Nucleus accumbens (tissue), 56 donors: ENCODE data around the gene PLCB1.
A peak's percentile ranks its signal among the peaks of the same experiment; 100 is the strongest.
"Not testable (repeated sequence)": the region's sequence is repeated elsewhere in the genome, so short reads cannot be mapped to it uniquely, and the experiment has no call there.

ENCODE experiments used
- DNase-seq, 56 donors: peaks; one replicate each; lab custom pipeline; 2025; lab: John Stamatoyannopoulos, UW

The PLCB1 gene

DNA sequence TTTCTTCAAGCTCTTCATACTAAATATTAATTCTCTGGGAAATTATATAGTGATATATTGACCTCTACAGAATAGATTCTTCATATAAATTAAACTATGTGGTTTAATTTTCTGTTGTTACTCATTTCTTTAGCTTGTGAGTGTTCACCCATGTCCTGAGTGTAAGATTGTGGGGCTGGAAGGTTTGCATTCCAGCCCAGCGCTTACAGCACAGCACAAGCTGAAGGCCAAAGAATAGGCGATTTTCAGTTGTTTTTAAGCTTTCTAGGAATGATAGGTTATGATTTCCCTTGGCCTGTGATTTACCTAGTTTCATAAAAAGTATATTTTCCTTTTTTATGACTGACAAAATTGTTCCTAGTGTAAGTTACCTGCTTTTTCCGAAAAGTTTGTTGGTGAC lies 194.1 kb downstream of the PLCB1 start:
- no peak for DNase-seq

DNA sequence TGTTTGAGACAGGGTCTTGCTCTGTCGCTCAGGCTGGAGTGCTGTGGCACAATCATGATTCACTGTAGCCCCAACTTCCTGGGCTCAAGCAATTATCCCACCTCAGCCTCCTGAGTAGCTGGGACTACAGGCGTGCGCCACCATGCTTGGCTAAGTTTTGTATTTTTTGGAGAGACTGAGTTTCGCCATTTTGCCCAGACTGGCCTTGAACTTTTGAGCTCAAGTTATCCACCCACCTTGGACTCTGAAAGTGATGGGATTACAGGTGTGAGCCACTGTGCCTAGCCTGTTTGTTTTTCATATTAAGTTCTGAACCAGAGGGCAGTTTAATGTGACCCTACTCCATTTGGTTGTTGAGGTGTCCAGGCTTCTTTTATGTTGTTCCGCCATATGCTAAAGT lies 194.8 kb downstream of the PLCB1 start:
- no peak for DNase-seq

DNA sequence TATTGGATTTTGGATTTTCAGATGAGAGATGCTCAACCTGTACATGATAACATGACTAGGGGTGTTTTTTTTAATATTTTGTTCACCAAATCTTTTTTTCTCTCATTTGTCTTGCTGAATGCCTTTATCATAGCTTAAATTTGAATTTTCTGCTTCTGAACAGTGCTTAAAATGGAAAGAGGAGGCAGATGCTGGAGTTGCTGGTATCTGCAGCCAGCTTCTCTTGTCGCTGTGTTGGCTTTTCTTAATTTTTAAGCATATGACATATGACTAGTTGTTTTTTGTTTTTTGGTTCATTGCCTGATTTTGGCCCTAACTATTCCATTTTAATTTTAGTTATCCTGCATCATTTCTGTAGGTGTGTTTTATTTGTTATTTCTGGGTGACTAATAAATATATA lies 196.1 kb downstream of the PLCB1 start:
- no peak for DNase-seq

DNA sequence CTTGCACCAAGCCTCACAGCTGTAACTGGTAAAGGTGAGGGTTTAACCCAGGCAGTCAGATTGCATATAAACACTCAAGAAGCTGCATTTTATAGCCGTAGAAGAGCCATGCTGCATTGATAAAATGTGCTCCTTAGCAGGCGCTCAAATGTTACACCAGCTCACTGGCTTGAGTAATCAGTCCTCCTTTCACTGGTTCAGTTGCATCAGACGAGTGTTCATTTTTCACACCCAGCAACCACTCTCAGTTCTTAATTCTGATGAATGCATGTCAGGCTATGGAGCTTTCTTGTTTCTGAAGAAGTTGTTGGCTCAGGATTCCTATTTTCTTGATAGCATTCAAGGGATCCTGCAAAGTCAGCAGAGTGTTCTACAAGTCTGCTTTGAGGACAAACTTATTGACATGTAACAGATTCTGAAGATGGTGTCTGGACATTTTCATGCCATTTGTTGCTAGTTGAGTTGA lies 198.3 kb downstream of the PLCB1 start:
- DNase-seq: no peak

DNA sequence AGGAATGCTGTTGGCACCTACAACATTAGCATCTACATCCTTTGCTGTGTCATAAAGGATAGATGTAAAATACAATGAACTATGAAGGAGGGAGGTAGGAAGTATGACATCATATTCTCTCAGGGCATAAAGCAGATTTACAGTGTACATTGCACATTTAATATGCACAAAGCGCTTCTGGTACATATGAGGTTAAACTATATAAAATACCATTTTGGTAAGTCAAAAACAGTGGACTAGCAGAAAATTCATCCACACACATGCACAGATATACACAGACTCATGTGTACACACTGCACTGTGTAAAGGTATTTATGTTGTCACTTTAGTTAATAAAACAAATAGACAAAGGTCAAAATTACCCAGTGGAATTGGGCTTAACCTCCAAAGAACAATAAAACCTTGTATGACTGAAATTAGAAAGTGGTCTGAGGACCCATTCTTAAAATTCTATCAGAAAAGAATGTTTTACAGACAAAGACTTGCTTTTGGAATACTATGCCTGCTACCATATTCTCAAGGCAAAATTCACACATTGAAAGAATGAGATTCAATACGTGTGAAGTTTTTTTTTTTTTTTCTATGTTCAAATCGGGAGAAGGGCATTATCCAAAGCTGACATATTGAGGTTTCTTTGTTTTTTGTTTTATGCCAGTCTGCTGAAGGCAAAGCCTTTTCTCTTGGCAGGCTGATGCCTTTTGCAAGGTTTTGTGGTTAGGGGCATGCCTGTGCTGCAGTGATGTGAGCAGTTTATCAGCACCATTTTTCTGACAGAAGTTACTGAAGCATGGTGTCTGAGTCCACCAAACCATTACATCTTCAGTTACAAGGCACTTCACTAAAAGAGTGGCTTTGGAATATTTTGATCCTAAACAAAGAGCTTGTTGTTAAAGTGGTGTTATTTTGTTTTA lies 199.0 kb downstream of the PLCB1 start:
- DNase-seq: no peak

DNA sequence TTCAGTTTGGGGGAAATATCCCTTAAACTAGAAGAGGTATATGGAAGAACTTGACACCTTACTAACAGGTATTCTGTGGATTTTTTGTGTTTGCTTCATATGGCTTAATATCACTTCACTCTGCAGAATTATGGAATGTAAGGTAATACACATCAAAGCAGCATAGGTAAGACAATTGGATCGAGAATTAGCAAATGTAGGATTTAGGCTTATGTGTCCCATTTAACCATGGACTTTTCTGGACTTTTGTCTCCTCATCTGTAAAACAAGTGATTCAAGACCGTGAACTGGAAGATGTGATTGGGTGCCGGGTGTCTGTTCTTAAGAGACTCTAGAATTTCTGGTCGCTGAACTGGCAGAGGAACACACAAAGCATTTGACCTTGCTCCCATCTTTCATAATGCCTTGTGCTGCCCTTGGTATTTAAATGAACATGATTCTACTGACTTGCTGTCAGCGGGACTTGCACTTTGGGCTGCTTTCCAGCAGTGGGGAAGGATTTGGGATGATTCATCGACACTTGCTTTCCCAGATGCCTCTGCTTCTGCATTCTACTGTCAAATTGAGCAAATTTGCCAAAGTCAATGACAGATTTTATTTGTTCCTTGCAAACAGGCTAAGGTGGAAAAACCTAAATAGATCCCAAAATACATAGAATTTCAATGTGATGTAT lies 199.8 kb downstream of the PLCB1 start:
- DNase-seq: peak in 18 of 56 donors; percentile 1 to 58 (median 23)

DNA sequence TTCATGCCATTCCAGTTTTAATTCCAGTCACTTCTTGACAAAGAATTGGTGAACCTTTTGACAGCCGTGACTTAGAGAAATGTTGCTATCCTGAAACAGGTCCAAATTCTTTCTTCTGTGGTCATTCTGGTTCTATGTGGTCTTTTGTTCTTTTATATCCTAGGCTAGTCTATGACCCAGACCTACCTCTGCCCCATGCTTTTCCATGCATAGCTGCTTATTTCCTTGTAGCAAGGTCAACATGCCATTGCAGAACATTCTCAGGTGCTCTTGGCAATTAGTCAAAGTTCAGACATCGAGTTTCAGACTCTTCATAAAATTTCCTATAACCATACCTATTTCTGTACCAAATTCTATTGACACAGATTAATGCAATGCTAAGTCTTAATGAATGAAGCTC lies 202.6 kb downstream of the PLCB1 start:
- no peak for DNase-seq

DNA sequence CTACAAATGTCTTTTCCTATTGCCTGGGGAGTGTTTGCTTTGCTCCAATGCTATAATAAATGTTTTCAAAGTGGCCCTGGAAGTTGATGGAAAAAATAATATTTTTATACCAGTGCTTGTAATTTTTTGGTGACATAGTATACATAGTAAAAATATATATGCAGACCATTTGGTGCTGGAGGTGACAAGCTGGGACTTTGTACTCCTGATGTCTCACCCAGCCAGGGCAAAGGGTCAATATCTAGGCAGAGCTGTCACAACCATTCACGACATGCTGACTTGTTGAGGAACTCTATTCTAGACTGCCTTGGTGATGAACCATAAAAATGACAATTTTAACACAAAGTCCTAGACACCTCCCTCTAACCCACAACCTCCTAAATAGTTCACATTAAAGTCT lies 203.0 kb downstream of the PLCB1 start:
- DNase-seq: no peak

DNA sequence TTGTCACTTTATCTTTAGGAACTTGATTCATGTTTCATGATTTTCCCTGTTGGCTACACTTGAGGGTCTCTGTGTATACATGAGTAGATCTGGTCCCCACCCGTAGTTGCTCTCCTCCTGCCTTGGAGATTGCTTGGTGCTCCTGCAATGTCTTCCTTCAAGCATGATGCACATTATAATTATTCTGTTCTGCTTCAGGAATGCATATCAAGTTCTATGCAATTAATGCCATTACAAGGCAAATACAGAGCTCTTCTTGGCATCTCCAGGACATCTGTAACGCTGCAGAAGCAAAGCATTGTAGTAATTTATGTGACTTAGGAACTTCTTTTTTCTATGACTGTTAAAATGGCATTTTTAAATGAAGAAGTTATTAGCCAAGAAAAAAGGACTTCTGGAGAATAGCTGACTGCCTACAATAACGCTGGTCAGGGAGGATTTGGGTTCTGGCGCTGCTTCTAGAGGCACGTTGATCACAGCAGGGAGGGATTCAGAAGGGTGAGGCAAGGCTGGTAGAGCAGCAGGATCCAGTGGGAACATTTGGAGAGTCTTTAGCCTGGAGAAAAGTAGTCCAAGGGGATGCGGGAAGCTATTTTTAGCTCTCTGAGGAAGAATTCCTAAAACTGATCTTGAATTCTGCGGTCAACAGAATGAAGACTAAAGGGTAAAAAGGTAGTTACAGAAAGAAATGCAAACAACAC lies 203.6 kb downstream of the PLCB1 start:
- DNase-seq: no peak

DNA sequence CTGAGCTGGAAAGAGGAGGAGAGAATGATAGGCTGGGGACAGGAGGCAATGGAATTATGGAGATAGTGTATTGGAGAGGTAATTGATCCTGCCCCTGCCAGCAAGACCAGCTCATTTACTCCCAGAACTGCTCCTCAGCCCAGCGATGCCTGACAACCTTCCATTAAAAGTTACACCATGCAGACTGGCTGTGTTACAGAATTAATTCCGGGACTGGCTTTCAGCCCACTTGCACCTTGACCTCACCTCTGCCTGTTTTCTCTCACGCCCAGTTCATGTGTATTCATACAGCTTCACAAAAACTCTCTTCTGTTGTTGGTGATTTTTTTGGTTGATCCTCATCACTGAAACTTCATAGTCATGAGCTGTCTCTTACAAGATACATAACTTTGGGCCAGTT lies 207.3 kb downstream of the PLCB1 start:
- no peak for DNase-seq

DNA sequence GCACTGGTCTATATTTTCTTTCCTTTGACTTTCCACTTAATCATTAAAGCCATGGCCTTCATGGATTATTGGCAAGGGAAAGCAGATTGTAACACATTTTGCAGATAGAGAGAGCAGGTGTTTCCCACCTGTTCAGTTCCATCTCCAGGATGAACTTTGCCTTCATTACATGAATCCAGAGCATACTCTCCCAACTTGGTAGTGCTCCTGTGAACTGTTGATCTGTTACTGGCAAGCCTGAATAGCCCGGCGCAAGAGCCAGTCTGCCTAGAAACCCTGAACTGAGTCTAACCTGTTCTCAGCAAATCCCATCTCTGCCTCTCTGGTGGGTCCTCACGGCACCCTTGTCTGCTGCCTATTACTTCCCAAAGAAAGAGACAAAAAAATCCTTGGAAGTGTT lies 210.3 kb downstream of the PLCB1 start:
- no peak for DNase-seq

DNA sequence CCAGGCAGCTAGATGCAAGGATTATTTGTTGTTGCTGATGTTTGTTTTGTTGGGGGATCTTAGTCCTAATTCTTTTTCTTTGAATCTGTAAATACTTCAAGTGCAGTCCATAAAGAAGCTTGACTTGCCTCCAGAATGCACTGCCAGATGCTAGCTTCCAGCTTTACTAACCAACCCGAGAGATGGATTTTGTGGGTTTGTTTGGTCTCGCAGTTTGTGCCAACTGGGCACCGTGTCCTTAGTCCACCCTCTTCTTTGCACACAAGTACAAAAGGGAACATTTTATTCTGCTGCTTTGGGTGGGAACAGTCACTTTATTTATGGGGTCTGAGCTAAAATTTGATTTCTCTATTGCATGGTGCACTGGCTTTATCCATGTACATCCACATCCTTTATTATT lies 212.0 kb downstream of the PLCB1 start:
- DNase-seq: peak in 12 of 56 donors; percentile 1 to 38 (median 26)

DNA sequence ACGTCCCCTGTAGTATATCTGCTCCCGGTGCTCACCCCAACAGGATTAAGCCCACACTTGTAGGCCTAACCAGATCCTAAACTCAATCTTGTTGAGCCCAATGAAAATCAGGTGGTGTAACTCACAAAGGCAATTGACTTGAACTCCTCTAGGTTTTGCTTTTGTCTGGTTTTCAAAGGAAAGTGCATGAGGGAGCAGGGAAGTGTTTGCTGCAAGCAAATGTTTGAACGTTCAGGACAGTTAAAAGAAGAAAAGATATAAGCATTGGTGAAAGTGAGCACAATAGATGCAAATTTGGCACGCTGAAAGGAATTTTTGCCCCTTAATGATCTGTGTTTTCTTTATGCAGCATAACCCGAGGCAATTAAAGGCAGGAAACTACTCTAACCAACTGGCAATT lies 212.6 kb downstream of the PLCB1 start:
- DNase-seq: no peak

DNA sequence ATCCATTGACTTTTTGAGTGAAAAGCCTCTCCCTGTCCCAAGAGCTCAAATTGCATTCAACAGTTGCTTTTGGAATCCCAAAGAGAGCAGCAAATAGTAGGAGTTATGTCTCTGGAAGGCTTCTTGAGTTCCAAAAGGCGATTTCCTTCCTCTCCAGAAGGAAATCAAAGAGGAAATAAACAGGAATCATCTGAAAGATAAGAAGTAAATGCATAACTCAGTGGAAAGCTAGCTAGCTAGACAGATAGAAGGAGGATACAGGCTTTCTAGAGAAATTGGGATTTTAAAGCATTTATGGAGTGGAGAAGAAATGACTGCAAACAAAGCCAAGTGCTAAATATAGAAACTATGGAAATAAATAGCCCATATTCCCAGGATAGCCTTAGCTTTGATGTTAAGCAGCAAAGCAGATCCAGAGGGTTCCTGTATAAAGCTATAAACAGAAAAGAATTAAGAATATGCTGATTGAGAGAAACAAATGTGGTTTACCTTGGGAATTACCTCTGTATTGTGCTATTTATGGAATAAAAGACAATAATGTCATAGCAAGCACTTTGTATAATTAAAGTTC lies 214.7 kb downstream of the PLCB1 start:
- DNase-seq: no peak

DNA sequence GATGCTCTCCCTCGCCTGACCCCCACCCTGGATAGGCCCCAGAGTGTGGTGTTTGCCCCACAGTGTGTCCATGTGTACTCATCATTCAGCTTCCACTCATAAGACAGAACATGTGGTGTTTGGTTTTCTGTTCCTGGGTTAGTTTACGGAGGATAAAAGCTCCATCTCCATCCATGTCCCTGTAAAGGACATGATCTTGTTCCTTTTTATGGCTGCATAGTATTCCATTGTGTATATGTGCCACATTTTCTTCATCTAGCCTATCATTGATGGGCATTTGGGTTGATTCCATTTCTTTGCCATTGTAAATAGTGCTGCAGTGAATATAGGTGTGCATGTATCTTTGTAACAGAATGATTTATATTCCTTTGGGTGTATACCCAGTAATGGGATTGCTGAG lies 218.2 kb downstream of the PLCB1 start:
- DNase-seq: not testable (repeated sequence)

DNA sequence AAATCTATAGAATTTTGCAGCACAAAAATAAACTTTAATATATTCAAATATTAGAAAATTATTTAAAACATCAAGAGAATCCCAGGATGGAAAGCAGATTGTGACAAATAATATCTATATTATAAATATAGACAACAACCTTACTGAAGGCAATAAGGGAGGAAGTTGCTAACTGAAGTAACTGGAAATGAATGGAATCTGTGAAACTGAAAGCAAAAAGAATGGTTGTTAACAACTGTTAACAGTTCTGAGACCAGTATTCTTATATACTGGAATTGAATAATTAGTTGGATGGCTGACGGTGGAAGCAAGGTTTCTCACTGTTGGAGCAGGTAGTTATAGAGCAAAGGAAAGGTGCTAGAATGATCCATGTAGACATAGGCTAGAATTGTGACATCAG lies 220.4 kb downstream of the PLCB1 start:
- DNase-seq: no peak

DNA sequence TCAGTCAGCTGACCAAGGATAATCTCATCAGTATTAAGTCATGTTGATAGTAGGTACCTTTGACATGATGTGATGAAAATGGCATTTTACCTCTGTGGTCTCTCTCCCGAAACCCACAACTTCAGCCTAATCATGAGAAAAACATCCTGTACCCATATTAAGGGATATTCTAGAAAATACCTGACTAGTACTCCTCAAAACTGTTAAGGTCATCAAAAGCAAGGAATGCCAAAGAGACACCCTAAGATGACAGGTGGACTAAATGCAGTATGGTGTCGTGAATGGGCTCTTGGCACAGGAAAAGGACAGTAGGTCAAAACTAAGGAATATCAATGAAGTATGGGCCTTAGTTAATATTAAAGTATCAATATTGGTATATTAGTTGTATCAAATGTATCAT lies 221.4 kb downstream of the PLCB1 start:
- DNase-seq: no peak

DNA sequence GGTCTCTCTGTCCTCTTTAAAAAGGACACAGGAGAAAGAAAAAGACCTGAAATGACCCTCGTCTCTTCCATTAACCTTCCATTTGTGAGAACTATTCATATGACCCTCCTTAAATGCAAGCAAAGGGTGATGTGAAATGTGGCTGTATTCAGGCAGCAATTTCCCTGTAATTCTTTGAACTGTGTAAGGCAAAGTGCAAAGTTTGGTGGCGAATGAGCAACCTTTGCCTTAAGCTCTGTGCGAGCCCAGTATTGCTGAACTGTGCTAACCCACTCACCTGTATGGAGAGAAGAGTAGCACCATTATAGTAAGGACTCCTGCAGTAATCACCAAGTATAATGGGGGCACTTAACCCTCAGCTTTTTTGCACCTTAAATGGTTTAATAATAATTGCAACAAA lies 223.4 kb downstream of the PLCB1 start:
- no peak for DNase-seq

DNA sequence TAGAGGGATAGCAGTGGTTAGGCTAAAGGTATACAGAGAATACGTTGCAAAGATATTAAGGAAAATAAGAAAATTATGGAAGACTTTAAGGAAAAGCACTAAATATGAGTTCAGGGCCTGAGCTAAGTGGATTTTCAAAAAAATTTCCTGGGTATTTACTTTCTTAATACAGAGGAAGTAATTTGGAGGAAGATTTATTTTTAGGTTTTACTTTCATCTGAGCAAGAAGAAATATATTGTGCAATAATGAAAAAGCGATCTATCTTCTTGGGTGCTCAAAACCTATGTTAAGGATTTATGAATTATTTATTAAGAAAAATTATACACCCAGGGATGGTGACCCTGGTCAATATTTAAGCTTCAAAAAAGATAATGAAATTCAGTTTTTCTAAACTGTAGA lies 224.7 kb downstream of the PLCB1 start:
- DNase-seq: no peak

DNA sequence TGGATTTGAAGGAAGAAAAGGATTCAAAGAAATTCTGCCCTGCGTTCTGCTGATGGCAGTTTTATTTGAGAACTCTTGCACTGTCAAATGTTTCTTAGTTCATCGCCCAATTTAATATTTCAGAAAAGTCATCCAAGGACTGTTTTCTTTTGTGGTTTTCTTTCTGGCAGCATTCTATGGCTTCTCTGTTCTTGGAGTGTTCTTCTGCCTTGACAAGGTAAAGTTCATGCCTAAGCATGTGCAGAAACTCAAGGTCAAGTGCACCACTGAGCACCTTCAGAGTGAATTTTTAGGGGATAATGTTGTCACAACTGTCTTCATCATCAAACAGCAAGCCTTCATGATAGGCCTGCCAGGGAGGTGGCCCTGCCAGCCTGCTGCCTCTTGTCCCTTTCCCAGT lies 225.6 kb downstream of the PLCB1 start:
- no peak for DNase-seq

DNA sequence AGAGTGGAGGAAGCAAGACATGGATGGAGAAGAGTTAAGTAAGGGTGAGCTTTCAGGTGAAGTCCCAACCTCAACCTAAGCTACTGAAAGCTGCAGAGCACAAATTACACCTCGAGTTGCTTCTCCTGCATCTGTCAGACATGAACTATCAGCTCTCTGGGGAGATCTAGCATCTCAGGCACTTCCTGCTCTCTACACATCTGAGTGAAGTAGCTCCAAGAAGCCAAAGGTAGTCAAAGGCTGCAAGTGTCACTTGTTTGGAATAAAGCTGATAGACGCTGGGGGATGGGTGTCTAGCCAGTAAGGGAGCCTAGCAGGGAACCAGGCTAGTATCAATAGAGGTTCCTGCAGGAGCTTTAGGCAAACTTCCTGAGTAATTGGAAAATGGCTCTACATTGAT lies 228.0 kb downstream of the PLCB1 start:
- DNase-seq: no peak
